Activated CD4-positive, alpha-beta T cell treated with anti-CD3 and anti-CD28 coated beads, Interleukin-2, amount 10 ng/mL, durations not matched to agents 24 days and 14 days (primary cell): ENCODE data around the gene CCNY. TPM values are rescaled to one million over a fixed set of nuclear protein-coding genes. Genes with fewer than 3 reads are reported as not detected.

Experiments
- DNase-seq: peaks from one replicate; pipeline ENCODE4 v3.0.0; 2022
- H3K27ac Mint-ChIP-seq: one replicate; pipeline ENCODE4 v1.8.0; 2022; ENCODE audit warnings: mild to moderate bottlenecking, mixed read lengths
- H3K27me3 Mint-ChIP-seq: one replicate; pipeline ENCODE4 v1.8.0; 2022; ENCODE audit warnings: mixed read lengths
- H3K36me3 Mint-ChIP-seq: one replicate; pipeline ENCODE4 v1.8.0; 2022; ENCODE audit warnings: low read depth, mild to moderate bottlenecking, mixed read lengths
- H3K4me1 Mint-ChIP-seq: one replicate; pipeline ENCODE4 v1.8.0; 2021; ENCODE audit warnings: mixed read lengths
- H3K4me3 Mint-ChIP-seq: one replicate; pipeline ENCODE4 v1.8.0; 2022; ENCODE audit warnings: mild to moderate bottlenecking, moderate library complexity, mixed read lengths
- H3K9me3 Mint-ChIP-seq: one replicate; pipeline ENCODE4 v1.8.0; 2021; ENCODE audit warnings: mixed read lengths
- intact Hi-C: fragments of 100-400 bp; cut with micrococcal nuclease; formaldehyde crosslinking; loops from one replicate; pipeline ENCODE4 v1.15.1; 2023
- total RNA-seq: library from RNA; stranded (reverse); gene quantifications from 2 replicates; pipeline ENCODE4 v1.2.3, GENCODE V29; 2022

CCNY gene
- total RNA-seq, 1 donor from 2014 or later, result 58.8 TPM

- Mint-ChIP-seq H3K27ac (no peak overlapping the region), H3K4me3 (no peak overlapping the region), H3K4me1 (peaks cover 27% of the 10 kb centered on the region), H3K27me3 (no peaks in the 10 kb centered on the region), H3K36me3 (no peaks in the 10 kb centered on the region), H3K9me3 (no peaks in the 10 kb centered on the region)
- intact Hi-C loops, result no loop called here
- DNase-seq, result no peak
Measured at GRCh38 chr10:35369049-35369611, 32.8 kb downstream of the CCNY start.

- peaks cover 2% of the 10 kb centered on the region for H3K36me3 Mint-ChIP-seq
- peak overlapping the region; percentile 12 for H3K27ac Mint-ChIP-seq
- DNase-seq, result no peak
- peaks cover 40% of the 10 kb centered on the region for H3K4me1 Mint-ChIP-seq
- intact Hi-C loops, result no loop called here
- H3K27me3 Mint-ChIP-seq, result no peaks in the 10 kb centered on the region
- H3K4me3 Mint-ChIP-seq, result no peak overlapping the region
- H3K9me3 Mint-ChIP-seq, result no peaks in the 10 kb centered on the region
Measured at GRCh38 chr10:35371731-35372130, 35.4 kb downstream of the CCNY start.

GRCh38 chr10:35372329-35372728 lies 36.0 kb downstream of the CCNY start:
- Mint-ChIP-seq H3K9me3 (no peaks in the 10 kb centered on the region), H3K27me3 (no peaks in the 10 kb centered on the region), H3K36me3 (peaks cover 2% of the 10 kb centered on the region), H3K4me3 (no peak overlapping the region), H3K4me1 (peaks cover 41% of the 10 kb centered on the region), H3K27ac (no peak overlapping the region)
- DNase-seq, result no peak
- intact Hi-C loops, result no loop called here

GRCh38 chr10:35375091-35375765 lies 38.9 kb downstream of the CCNY start:
- intact Hi-C loops, result loop anchor here (5.0 kb wide), 1 partner anchor 33 kb away; no protein-coding TSS in a partner anchor
- Mint-ChIP-seq H3K27ac (no peak overlapping the region), H3K4me1 (peaks cover 49% of the 10 kb centered on the region), H3K9me3 (no peaks in the 10 kb centered on the region), H3K4me3 (no peak overlapping the region), H3K27me3 (no peaks in the 10 kb centered on the region), H3K36me3 (peaks cover 2% of the 10 kb centered on the region)
- DNase-seq, result no peak

- intact Hi-C loops, result loop anchor here (5.0 kb wide), 1 partner anchor 35 kb away; no protein-coding TSS in a partner anchor
- H3K4me1 Mint-ChIP-seq, result peaks cover 41% of the 10 kb centered on the region
Measured at GRCh38 chr10:35377050-35377728, 40.9 kb downstream of the CCNY start.

GRCh38 chr10:35378541-35379210 lies 42.4 kb downstream of the CCNY start:
- DNase-seq, result peak; percentile 61
- peak overlapping the region; percentile 14 for H3K4me3 Mint-ChIP-seq
- H3K4me1 Mint-ChIP-seq, result peaks cover 37% of the 10 kb centered on the region

More at GRCh38 chr10:35377050-35377728, 40.9 kb downstream of the CCNY start:
- Mint-ChIP-seq H3K4me3 (no peak overlapping the region), H3K27me3 (no peaks in the 10 kb centered on the region), H3K27ac (no peak overlapping the region), H3K9me3 (no peaks in the 10 kb centered on the region), H3K36me3 (peaks cover 2% of the 10 kb centered on the region)
- no peak for DNase-seq

GRCh38 chr10:35379226-35380137 lies 43.2 kb downstream of the CCNY start:
- H3K27me3 Mint-ChIP-seq, result no peaks in the 10 kb centered on the region
- intact Hi-C loops, result loop anchor here (5.0 kb wide), 1 partner anchor 37 kb away; no protein-coding TSS in a partner anchor
- H3K36me3 Mint-ChIP-seq, result peaks cover 2% of the 10 kb centered on the region
- peaks cover 36% of the 10 kb centered on the region for H3K4me1 Mint-ChIP-seq
- peak overlapping the region; percentile 14 for H3K27ac Mint-ChIP-seq
- H3K9me3 Mint-ChIP-seq, result no peaks in the 10 kb centered on the region
- peak; percentile 59 for DNase-seq
- H3K4me3 Mint-ChIP-seq, result peak overlapping the region; percentile 14

More at GRCh38 chr10:35378541-35379210, 42.4 kb downstream of the CCNY start:
- H3K27ac Mint-ChIP-seq, result peak overlapping the region; percentile 14
- H3K36me3 Mint-ChIP-seq, result peaks cover 2% of the 10 kb centered on the region
- intact Hi-C loops, result loop anchor here (1.0 to 5.0 kb wide), 2 partner anchors 22 to 36 kb away; no protein-coding TSS in a partner anchor
- H3K27me3 Mint-ChIP-seq, result no peaks in the 10 kb centered on the region
- no peaks in the 10 kb centered on the region for H3K9me3 Mint-ChIP-seq

GRCh38 chr10:35382096-35382495 lies 45.8 kb downstream of the CCNY start:
- no peak overlapping the region for H3K27ac Mint-ChIP-seq
- no peak overlapping the region for H3K4me3 Mint-ChIP-seq
- no peaks in the 10 kb centered on the region for H3K27me3 Mint-ChIP-seq
- peaks cover 34% of the 10 kb centered on the region for H3K4me1 Mint-ChIP-seq
- H3K36me3 Mint-ChIP-seq, result peaks cover 1% of the 10 kb centered on the region
- no peak for DNase-seq
- H3K9me3 Mint-ChIP-seq, result no peaks in the 10 kb centered on the region
- intact Hi-C loops, result no loop called here

- Mint-ChIP-seq H3K36me3 (peaks cover 1% of the 10 kb centered on the region), H3K4me3 (no peak overlapping the region), H3K27ac (no peak overlapping the region), H3K9me3 (no peaks in the 10 kb centered on the region), H3K27me3 (no peaks in the 10 kb centered on the region), H3K4me1 (peaks cover 28% of the 10 kb centered on the region)
- DNase-seq, result no peak
- intact Hi-C loops, result no loop called here
Measured at GRCh38 chr10:35384265-35384868, 48.1 kb downstream of the CCNY start.

- Mint-ChIP-seq H3K27me3 (no peaks in the 10 kb centered on the region), H3K27ac (no peak overlapping the region), H3K4me1 (peaks cover 24% of the 10 kb centered on the region)
Measured at GRCh38 chr10:35386594-35387174, 50.4 kb downstream of the CCNY start.

GRCh38 chr10:35387768-35388167 lies 51.5 kb downstream of the CCNY start:
- Mint-ChIP-seq H3K9me3 (peaks cover 15% of the 10 kb centered on the region), H3K27ac (no peak overlapping the region), H3K4me3 (no peak overlapping the region), H3K27me3 (no peaks in the 10 kb centered on the region), H3K4me1 (peaks cover 25% of the 10 kb centered on the region), H3K36me3 (peaks cover 4% of the 10 kb centered on the region)
- intact Hi-C loops, result no loop called here
- no peak for DNase-seq

More at GRCh38 chr10:35386594-35387174, 50.4 kb downstream of the CCNY start:
- Mint-ChIP-seq H3K4me3 (no peak overlapping the region), H3K36me3 (peaks cover 3% of the 10 kb centered on the region), H3K9me3 (peaks cover 13% of the 10 kb centered on the region)
- intact Hi-C loops, result no loop called here
- no peak for DNase-seq

- Mint-ChIP-seq H3K9me3 (peaks cover 15% of the 10 kb centered on the region), H3K36me3 (peaks cover 4% of the 10 kb centered on the region), H3K27me3 (no peaks in the 10 kb centered on the region), H3K27ac (no peak overlapping the region), H3K4me3 (no peak overlapping the region), H3K4me1 (peaks cover 25% of the 10 kb centered on the region)
- DNase-seq, result no peak
- intact Hi-C loops, result no loop called here
Measured at GRCh38 chr10:35388197-35388596, 51.9 kb downstream of the CCNY start.
